ENCODE results near the gene TM2D3. TPM values are rescaled to one million over a fixed set of nuclear protein-coding genes. Genes with fewer than 3 reads are reported as not detected.

Gene TM2D3
- 46.1 TPM for polyA plus RNA-seq (2012; ENCODE audit: insufficient read depth, insufficient read length)

- peak; percentile 85 for DNase-seq (ENCODE audit: low read depth, low spot score)
Observed at GRCh38 chr15:101652098-101652785, at the start of gene TM2D3. Gene TM2D3 (minus strand): TSS chr15:101652381. CDS start chr15:101652361, 20 bp downstream.

GRCh38 chr15:101698314-101698713 lies 46.1 kb upstream of the TM2D3 start:
- no peak overlapping the region for H3K4me3 ChIP-seq (ENCODE audit: low read length)
- no peak for DNase-seq (ENCODE audit: low read depth, low spot score)

More at GRCh38 chr15:101652098-101652785, at the start of gene TM2D3:
- H3K4me3 ChIP-seq (ENCODE audit: low read length) = peak within 1 kb of the TSS; percentile 93

- peak; percentile 69 for DNase-seq (ENCODE audit: low read depth, low spot score)
- H3K4me3 ChIP-seq (ENCODE audit: low read length) = no peak overlapping the region
Observed at GRCh38 chr15:101697488-101697887, 45.3 kb upstream of the TM2D3 start.

- H3K4me3 ChIP-seq (ENCODE audit: low read length) = no peak overlapping the region
- no peak for DNase-seq (ENCODE audit: low read depth, low spot score)
Observed at GRCh38 chr15:101696829-101697228, 44.6 kb upstream of the TM2D3 start.

- no peak for DNase-seq (ENCODE audit: low read depth, low spot score)
- H3K4me3 ChIP-seq (ENCODE audit: low read length) = no peak overlapping the region
Observed at GRCh38 chr15:101694261-101694660, 42.1 kb upstream of the TM2D3 start.

- DNase-seq (ENCODE audit: low read depth, low spot score) = no peak
- no peak overlapping the region for H3K4me3 ChIP-seq (ENCODE audit: low read length)
Observed at GRCh38 chr15:101692801-101693598, 40.8 kb upstream of the TM2D3 start.

- no peak for DNase-seq (ENCODE audit: low read depth, low spot score)
Observed at GRCh38 chr15:101689901-101690300, 37.7 kb upstream of the TM2D3 start.

GRCh38 chr15:101686718-101687117 lies 34.5 kb upstream of the TM2D3 start:
- DNase-seq (ENCODE audit: low read depth, low spot score) = no peak
- no peak overlapping the region for H3K4me3 ChIP-seq (ENCODE audit: low read length)

More at GRCh38 chr15:101689901-101690300, 37.7 kb upstream of the TM2D3 start:
- no peak overlapping the region for H3K4me3 ChIP-seq (ENCODE audit: low read length)

GRCh38 chr15:101684877-101685276 lies 32.7 kb upstream of the TM2D3 start:
- no peak overlapping the region for H3K4me3 ChIP-seq (ENCODE audit: low read length)
- DNase-seq (ENCODE audit: low read depth, low spot score) = no peak

- no peak for DNase-seq (ENCODE audit: low read depth, low spot score)
- no peak overlapping the region for H3K4me3 ChIP-seq (ENCODE audit: low read length)
Observed at GRCh38 chr15:101684384-101684783, 32.2 kb upstream of the TM2D3 start.

- H3K4me3 ChIP-seq (ENCODE audit: low read length) = no peak overlapping the region
- DNase-seq (ENCODE audit: low read depth, low spot score) = no peak
Observed at GRCh38 chr15:101679806-101680205, 27.6 kb upstream of the TM2D3 start.

GRCh38 chr15:101676921-101677329 lies 24.7 kb upstream of the TM2D3 start:
- no peak for DNase-seq (ENCODE audit: low read depth, low spot score)
- H3K4me3 ChIP-seq (ENCODE audit: low read length) = no peak overlapping the region

GRCh38 chr15:101675796-101676582 lies 23.8 kb upstream of the TM2D3 start:
- no peak for DNase-seq (ENCODE audit: low read depth, low spot score)
- no peak overlapping the region for H3K4me3 ChIP-seq (ENCODE audit: low read length)

- no peak overlapping the region for H3K4me3 ChIP-seq (ENCODE audit: low read length)
- DNase-seq (ENCODE audit: low read depth, low spot score) = no peak
Observed at GRCh38 chr15:101675015-101675414, 22.8 kb upstream of the TM2D3 start.

- no peak for DNase-seq (ENCODE audit: low read depth, low spot score)
- H3K4me3 ChIP-seq (ENCODE audit: low read length) = no peak overlapping the region
Observed at GRCh38 chr15:101672298-101672697, 20.1 kb upstream of the TM2D3 start.

GRCh38 chr15:101669744-101670143 lies 17.6 kb upstream of the TM2D3 start:
- H3K4me3 ChIP-seq (ENCODE audit: low read length) = no peak overlapping the region
- no peak for DNase-seq (ENCODE audit: low read depth, low spot score)

- DNase-seq (ENCODE audit: low read depth, low spot score) = no peak
- no peak overlapping the region for H3K4me3 ChIP-seq (ENCODE audit: low read length)
Observed at GRCh38 chr15:101667881-101668280, 15.7 kb upstream of the TM2D3 start.

GRCh38 chr15:101664303-101664913 lies 12.2 kb upstream of the TM2D3 start:
- H3K4me3 ChIP-seq (ENCODE audit: low read length) = no peak overlapping the region
- DNase-seq (ENCODE audit: low read depth, low spot score) = peak; percentile 6

GRCh38 chr15:101662203-101662602 lies 10.0 kb upstream of the TM2D3 start:
- DNase-seq (ENCODE audit: low read depth, low spot score) = no peak
- no peak overlapping the region for H3K4me3 ChIP-seq (ENCODE audit: low read length)
